ENCODE data around the gene PET100.

PET100 gene, protein sequence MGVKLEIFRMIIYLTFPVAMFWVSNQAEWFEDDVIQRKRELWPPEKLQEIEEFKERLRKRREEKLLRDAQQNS

GRCh38 chr19:7629347-7630054, at the start of gene PET100, which contains the start of gene XAB2:
Gene PET100 (plus strand): TSS chr19:7629793. CDS start chr19:7629834, 41 bp downstream.
Gene XAB2 (minus strand): TSS chr19:7629545. CDS start chr19:7629527, 18 bp downstream.
- DNase-seq, result peak; percentile 70 to 99 (median 96)

- DNase-seq, result no peak
Measured at GRCh38 chr19:7582446-7582845, 47.1 kb upstream of the PET100 start.

GRCh38 chr19:7589822-7590221, 39.8 kb upstream of the PET100 start:
- DNase-seq, result no peak

- DNase-seq, result no peak
Measured at GRCh38 chr19:7590256-7590655, 39.3 kb upstream of the PET100 start.

GRCh38 chr19:7595466-7596133, 34.0 kb upstream of the PET100 start, which contains the start of gene CAMSAP3:
Gene CAMSAP3 (plus strand): TSS chr19:7595863. CDS start chr19:7596003, 140 bp downstream.
- peak in 21 of 56 donors; percentile 4 to 72 (median 22) for DNase-seq

DNA sequence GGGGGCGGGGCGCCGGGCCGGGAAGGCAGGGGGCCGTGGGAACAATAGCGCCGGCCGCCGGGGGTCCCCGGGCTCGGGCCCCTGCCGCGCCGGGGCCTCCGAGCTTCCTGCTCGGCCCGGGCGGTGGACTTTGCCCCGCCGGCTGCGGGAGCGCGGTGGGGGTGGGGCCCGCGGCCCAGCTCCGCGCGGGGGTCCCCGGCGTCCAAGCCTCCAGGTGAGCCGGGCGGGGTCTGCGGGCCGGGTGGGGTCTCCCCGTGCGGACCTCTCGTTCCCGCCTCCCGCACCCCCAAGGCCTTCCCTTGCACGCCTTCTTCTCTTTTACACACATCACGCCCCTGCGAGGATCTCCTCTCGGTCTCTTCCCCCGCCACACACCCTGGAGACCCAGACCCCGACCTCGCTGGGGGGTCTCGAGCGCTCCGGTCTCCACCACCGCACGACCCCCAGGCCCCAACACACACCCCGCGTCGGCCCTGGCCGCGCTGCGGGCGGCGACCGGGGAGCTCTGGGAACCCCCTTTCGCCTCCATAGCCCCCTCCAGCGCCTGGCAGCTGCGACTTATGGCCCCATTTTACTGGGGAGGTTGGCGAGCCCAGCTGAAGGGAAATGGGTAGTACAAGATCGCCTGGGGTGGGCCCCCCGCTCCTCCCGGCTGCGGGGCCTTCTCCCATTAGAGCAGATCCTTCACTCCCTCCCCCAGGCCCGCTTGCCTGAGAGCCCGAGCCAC, 33.2 kb upstream of the PET100 start:
- no peak for DNase-seq

- no peak for DNase-seq
Measured at GRCh38 chr19:7597689-7598088, 31.9 kb upstream of the PET100 start.

- DNase-seq, result no peak
Measured at GRCh38 chr19:7598180-7598579, 31.4 kb upstream of the PET100 start.

- no peak for DNase-seq
Measured at GRCh38 chr19:7600721-7601120, 28.9 kb upstream of the PET100 start.

- DNase-seq, result no peak
Measured at GRCh38 chr19:7602240-7602934, 27.2 kb upstream of the PET100 start.

DNA sequence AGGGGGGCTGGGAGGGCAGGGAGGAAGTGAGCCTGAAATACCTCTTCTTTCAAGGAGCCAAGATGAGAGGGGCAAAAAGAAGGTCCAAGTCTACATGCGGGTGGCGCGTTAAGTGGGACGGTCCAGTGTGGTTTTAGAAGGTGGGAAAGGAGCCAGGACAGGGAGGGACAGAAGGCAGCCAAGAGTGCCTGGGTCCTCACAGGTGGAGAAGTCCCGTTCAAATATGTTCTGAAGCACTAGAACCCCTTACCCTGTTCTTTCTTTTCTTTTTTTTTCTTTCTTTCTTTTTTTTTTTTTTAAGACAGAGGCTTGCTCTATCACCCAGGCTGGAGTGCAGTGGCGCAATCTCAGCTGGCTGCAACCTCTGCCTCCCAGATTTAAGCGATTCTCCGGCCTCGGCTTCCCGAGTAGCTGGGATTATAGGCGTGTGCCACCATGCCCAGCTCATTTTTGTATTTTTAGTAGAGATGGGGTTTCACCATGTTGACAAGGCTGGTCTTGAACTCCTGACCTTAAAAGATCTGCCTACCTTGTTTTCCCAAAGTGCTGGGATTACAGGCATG, 26.6 kb upstream of the PET100 start:
- DNase-seq, result no peak

- no peak for DNase-seq
Measured at GRCh38 chr19:7603919-7604318, 25.7 kb upstream of the PET100 start.

DNA sequence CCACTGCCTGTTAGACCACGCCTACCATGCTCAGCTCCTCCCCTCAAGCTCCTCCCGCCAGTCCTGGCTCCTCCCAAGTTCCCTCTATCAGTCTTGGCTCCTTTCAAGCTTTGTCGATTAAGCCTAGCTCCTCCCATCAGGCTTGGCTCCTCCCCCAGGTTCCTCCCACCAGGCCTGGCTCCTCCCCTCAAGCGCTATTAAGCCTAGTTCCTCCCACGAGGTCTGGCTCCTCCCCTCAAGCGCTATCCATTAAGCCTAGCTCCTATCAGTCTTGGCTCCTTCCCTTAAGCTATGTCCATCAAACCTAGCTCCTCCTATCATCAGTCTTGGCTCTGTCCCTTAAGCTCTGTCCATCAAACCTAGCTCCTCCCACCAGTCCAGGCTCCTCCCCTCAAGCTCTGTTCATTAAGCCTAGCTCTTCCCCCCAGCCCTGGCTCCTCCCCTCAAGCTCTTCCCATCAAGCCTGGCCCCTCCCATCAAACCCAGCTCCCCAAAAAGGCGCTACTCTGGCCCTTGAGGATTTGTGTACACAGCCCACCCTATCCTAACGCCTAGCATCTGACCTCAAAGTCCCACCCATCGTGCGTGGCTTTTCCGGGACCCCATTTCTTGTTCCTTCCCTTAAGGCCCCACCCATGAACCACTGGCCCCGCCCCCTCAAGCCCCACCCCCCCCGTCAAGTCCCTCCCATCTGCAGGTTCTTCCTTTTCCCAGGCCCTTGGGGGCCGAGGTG, 23.9 kb upstream of the PET100 start:
- DNase-seq, result peak in 1 of 56 donors; percentile 45

DNA sequence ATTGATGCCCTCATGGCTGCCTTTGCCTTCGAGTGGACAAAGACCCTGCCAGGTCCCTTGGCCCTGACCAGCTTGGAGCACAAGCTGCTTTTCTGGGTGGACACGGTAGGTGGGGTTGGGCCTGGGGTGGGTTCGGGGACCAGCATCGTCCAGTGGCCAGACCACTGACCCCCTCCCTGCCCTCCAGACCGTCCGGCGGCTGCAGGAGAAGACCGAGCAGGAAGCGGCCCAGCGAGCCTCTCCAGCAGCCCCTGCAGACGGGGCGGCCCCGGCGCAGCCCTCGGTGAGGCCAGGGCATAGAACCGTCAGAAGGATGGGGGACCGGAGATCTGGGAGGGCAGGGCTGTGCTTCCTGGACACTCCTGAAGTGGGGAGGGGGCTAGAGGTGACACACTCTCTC, 23.3 kb upstream of the PET100 start:
- DNase-seq, result no peak

- no peak for DNase-seq
Measured at GRCh38 chr19:7607212-7607873, 22.2 kb upstream of the PET100 start.

DNA sequence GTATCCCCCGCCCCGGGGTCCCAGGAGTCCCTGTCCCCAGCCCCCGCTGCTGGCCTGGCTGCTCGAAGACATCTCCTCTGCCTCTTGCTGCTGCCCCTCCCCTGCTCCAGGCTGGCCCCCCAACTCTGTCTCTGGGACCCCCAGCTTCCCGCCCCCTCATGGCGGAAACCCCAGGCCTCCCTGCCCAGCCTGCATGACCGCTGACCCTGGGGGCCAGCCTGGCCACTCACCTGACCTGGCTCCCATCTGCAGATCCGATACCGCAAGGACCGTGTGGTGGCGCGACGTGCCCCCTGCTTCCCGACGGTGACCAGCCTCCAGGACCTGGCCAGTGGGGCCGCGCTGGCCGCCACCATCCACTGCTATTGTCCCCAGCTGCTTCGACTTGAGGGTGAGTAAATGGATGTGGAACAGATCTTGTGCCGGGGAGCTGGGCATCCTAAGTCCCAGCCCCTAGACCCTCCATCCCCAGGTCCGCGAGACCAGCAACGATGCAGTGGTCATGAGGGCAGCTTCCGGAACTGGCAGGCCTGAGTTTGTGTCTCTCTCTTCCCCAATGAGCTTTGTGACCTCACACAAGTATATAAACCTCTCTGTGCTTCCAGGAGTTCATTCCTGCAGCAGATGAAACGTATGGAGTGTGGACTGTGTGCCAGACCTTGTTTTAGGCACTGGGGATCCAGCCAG, 21.6 kb upstream of the PET100 start:
- no peak for DNase-seq

DNA sequence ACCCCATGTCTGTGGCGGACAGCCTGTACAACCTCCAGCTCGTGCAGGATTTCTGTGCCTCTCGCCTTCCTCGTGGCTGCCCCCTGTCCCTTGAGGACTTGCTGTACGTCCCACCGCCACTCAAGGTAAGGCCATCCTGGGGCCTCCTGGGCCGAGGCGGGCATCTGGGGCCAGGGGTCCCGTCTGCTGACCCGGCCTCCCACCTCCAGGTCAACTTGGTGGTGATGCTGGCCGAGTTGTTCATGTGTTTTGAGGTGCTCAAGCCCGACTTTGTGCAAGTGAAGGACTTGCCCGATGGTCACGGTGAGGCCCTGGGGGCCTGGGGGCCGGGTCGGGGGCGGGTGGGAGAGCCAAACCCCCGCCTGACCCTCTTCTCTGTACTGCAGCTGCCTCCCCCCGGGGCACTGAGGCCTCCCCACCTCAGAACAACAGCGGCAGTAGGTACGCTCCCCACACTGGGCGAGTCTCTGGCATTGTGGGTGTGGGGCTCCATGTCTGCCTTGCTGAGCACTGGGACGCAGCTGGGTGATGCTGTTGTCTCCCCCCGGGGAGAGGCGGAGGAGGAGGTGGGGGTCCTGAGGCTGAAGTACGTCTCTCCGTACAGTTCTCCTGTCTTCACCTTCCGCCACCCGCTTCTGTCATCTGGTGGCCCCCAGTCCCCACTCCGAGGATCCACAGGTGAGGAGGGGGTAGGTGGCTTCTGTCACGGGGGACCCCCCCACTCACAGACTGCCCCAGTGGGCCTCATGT, 18.9 kb upstream of the PET100 start:
- no peak for DNase-seq

All from nucleus accumbens (tissue), 56 donors.